HG02938 (cell line): ENCODE results near the gene NGEF.
"Not testable (repeated sequence)": the region's sequence is repeated elsewhere in the genome, so short reads cannot be mapped to it uniquely, and the experiment has no call there.

ENCODE experiments used
- ATAC-seq: cut with Tn5 transposase; IDR thresholded peaks from one replicate; pipeline ENCODE4 v1.9.1; 2021; ENCODE audit warnings: mild to moderate bottlenecking, moderate library complexity; ENCODE audit not compliant: unreplicated experiment

NGEF gene

DNA sequence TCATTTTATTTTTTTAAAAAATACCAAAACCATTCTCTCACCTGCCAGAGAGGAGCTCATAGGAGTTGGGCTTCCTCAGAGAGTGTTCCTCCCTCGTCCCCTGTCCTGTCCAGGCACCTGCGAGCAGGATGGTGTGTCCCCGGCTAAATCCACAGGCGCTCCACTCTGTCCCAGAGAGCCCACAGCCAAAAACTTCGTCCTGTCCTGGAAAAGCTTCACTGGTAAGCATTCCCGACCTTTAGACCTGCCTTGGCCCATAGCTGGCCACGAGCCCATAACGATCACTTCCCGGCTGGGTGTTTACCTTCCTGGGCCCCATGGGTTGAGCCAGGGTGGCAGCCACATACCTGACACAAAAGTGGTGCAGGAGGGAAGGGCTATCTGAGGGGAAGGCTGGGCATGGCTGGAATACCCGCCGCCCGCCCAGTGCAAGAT, at the start of gene NGEF:
TSS of gene NGEF (minus strand) at position 230 of the 435 bp plus-strand sequence. CDS start 38,366 bp downstream, outside the sequence.
- ATAC-seq, result no peak

- ATAC-seq, result no peak
Measured at GRCh38 chr2:233062451-233062850, 49.4 kb upstream of the NGEF start.

DNA sequence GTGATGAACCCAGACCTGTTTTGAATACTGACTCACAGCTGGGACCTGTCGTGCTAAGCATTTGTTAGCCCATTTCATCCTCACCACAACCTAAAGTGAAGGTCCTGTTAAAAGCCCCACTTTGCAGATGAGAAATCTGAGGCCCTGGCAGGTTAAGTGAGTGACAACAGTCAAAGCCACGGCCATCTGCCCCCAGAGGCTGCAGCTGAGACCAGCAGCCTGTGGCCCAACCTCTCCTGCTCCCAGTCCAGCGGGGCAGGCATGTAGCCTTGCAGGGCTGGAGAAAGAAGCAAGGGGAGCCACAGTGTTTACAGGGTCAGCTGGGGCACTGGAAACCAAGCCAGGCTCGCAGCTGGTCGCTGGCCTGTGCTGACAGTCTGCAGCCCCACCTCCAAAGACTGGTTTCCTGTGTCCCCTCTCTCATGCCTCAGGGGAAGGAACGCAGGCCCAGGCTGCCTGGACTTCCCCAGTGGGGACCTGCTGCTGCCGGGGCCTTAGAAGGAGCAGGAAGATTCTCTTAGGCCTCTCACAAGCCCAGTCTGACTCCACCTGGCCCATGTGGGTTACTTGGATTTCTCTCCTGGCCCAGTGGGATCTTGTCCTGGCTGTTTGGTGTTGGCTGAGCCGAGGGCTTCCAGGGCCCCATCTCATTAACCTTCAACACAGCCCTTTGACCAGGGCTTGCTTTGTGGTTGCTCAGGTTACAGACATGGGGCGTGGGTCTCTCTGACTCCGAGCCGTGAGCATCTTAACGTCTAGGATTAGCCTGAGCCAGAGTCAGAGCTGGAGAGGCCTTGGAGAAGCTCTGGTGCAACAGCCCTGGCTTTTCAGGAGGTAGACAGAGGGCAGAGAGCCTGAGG, 48.8 kb upstream of the NGEF start:
- peak; percentile 40 for ATAC-seq

- ATAC-seq, result peak; percentile 9
Measured at GRCh38 chr2:233060980-233061590, 48.0 kb upstream of the NGEF start.

DNA sequence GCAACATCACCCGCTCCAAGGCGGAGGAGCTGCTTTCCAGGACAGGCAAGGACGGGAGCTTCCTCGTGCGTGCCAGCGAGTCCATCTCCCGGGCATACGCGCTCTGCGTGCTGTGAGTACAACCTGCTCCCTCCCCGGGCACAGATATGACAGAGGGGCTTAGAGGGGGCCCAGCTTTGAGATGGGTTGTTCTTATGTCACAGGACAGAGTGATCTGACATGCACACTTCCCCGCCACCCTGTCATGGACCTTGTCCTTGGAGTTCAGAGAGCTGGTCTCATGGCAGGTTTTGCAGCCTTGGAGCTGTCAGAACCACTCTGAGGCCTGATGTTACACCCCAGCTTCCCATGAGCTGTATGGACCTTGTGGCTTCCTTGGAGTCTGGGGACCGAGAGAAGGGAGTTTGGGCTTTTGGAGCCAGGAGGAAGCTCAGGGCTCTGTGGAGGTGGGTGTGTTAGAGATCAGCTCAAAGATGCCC, 47.5 kb upstream of the NGEF start:
- ATAC-seq, result no peak

DNA sequence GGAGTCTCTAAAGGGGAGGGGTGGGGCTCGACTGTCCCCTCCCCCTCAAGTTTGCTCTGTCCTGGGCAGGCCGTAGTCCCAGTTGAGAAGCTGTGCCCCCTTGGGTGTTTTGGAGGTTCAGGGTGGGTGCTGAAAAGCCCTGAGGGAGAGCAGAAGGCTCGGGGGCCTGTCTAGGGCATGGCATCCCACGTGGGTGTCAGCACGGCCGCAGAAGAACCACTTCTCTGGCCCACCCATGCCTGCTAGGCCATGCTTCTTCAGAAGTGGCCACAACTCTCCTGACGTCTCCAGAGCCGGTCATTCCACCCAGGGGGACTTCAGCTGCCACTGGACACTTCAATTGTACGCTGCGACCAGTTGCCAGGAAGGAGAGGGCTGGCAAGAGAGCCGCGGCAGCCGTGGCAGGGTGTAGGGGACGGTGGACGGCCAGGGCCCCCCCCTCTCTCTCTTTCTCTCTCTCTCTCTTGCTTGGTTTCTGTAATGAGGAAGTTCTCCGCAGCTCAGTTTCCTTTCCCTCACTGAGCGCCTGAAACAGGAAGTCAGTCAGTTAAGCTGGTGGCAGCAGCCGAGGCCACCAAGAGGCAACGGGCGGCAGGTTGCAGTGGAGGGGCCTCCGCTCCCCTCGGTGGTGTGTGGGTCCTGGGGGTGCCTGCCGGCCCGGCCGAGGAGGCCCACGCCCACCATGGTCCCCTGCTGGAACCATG, 46.9 kb upstream of the NGEF start, which contains the start of gene INPP5D:
TSS of gene INPP5D (plus strand) at position 546 of the 704 bp plus-strand sequence. CDS start at position 683, 137 bp downstream.
- peak; percentile 57 for ATAC-seq

DNA sequence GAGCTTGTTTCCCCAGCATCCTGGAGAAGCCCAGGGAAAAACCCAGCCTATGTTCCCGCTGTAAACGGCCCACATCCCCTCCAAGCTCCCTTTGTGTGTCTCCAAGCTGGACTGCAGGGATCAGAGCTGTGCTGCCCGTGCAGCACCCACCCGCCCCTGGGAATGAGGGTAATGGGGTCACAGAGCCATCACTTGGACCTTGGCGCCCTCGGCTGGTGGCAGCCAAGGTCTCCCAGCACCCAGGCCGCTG, 46.4 kb upstream of the NGEF start:
- no peak for ATAC-seq

GRCh38 chr2:233058717-233059546, 45.9 kb upstream of the NGEF start:
- ATAC-seq, result no peak

DNA sequence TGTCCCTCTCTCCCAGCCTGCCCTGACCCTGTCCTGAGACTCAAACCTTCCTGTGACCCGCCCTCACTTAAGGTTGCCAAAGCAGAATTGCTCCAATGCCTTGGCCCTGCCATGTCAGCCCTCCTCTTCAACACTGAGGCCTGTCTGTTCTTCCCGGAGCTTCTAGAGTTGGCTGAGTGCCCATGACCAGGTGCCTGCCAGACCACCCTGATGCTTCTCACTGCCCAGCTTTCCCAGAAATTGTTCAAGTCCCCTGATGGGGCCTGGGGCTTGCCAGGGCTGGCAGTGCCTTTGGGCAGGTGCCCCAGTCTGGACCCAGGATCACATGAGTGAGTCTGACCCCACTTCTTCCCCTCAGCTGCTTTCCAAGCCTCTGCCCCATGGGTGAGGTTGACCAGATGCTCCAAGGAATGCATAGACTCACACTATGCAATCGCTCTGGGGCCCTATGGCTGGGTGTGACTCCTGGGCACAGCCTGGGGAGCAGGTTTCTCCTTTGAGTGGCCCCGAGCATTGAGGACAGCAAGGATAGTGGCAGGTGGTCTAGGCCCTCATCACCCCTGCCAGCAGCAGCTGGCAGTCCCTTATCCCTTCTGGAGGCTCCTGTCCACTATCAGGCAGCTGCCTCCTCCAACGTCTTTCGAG, 44.0 kb upstream of the NGEF start:
- ATAC-seq, result no peak

DNA sequence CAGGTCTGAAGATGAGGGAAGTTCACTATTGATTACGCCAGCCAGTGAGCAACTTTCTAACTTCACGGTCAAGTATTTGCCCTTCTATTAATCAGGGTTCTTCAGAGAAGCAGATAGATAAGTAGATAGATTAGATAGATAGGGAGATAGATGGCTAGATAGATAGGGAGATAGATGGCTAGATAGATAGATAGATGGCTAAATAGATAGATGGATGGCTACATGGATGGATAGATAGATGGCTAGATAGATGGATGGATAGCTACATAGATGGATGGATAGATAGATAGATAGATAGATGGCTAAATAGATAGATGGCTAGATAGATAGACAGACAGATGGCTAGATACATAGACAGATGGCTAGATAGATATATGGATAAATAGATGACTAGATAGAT, 42.3 kb upstream of the NGEF start:
- ATAC-seq, result no peak

GRCh38 chr2:233053928-233054784, 41.1 kb upstream of the NGEF start:
- no peak for ATAC-seq

- ATAC-seq, result not testable (repeated sequence)
Measured at GRCh38 chr2:233052517-233052916, 39.5 kb upstream of the NGEF start.

DNA sequence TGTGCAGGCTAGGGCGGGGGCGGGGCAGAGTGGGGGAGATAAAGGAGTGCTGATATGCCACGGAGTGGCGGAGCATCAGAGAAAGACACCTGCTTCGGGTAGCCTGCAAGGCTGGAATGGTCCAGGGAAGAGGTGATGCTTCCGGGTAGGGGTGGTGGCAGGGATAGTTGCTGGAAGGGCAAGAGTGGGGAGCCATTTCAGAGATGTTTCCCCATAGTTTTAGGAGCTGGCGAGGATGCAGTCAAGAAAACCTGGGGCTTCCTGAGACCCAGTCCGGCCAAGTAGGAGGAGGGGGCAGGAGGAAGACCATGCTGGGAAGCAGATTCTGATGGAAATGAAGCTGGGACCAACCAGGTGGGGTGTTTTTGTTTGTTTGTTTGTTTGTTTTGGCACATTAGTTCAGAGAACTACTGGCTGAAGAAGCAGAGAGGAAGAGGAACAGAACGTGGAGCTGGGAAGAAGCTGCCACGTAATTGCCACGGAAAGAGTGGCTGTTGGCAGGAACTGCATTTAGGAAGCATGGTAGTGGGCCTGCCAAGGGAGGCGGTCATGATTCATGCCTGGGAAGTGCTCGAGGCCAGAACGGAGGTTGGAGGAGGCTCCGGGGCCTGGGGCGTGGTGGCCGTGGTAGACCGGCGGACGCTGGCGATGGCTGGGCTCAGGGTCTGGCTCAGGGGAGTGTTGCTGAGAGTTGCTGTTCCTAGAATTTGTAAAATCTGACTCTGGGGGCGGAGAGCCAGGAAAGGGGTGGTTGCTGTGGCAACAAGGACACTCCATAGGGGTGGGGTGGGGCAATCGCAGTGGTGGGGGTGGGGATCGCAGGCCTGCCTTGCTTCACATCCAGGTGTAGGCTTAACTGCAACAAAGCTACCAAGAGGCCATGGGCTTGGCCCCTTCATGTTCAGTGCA, 38.4 kb upstream of the NGEF start:
- no peak for ATAC-seq

DNA sequence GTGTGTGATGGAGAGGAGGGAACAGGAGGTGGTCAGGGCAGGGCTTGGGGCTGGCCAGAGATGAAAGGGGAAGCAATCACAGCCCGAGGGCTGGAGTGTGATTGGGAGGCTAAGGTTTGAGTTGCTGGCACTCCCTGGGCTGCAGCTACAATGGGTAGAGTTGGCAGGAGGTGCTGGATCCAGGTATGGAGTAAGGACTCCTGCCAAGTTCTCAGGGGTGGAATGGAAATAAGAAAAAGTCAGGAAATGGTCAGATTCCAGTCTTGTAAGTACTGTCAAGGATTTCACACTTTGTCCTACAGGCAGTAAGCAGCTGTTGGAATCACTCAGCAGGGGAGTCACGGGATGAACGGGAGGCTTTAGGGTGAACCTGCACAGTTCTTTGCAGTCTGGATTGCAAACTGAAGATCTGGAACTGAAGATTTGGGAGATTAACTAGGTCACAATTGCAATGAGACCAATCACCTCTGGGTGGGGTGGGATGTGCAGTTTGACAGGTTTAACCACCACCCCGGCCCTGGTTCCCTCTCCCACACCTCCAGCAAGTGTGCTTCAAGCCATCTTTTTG, 36.2 kb upstream of the NGEF start:
- no peak for ATAC-seq

- no peak for ATAC-seq
Measured at GRCh38 chr2:233048569-233049193, 35.6 kb upstream of the NGEF start.

DNA sequence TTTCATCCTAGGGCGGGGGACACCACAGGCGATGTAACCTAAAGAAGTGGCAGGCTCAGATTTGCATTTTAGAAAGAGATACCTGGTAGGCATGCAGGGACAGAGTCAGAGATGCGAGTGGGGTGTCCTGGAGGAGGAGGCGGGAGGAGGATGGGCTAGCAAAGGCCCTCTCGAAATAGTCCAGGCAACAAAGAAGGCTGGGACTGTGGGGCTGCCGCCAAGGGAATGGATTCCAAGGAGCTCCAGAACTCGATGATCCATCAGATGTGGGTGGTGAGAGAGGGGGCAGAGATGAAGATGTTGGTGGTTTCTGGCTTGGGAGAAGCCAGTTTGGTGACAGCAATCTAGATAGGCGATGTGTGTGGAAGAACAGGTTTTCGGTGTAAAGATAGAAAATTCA, 34.6 kb upstream of the NGEF start:
- ATAC-seq, result no peak

- ATAC-seq, result no peak
Measured at GRCh38 chr2:233047206-233047605, 34.1 kb upstream of the NGEF start.
